Astrocyte (in vitro differentiated cells and primary cell): ENCODE measurements around the gene PSTK. TPM values are rescaled to one million over a fixed set of nuclear protein-coding genes. Genes with fewer than 3 reads are reported as not detected.

Source experiments
- DNase-seq: peaks from one replicate; pipeline ENCODE4 v3.0.0-alpha.2; 2010; ENCODE audit warnings: low read depth
- FAIRE-seq: peaks from 2 replicates; lab custom pipeline; 2011; peaks lifted over from hg19 to GRCh38; lab: Jason Lieb, UNC
- H2AFZ ChIP-seq: 2 replicates; pipeline ENCODE4 v1.6.0; 2012; ENCODE audit warnings: low read depth, low read length, inconsistent platforms
- H3K27ac ChIP-seq: 2 replicates; pipeline ENCODE4 v1.5.1; 2011; ENCODE audit warnings: low read depth, low read length, inconsistent platforms
- H3K27me3 ChIP-seq: 2 replicates; pipeline ENCODE4 v1.6.0; 2011; ENCODE audit warnings: low read length, inconsistent platforms; ENCODE audit not compliant: insufficient read depth
- H3K36me3 ChIP-seq: 2 replicates; pipeline ENCODE4 v1.5.1; 2011; ENCODE audit warnings: low read length, inconsistent platforms; ENCODE audit not compliant: insufficient read depth
- H3K4me1 ChIP-seq: 2 replicates; pipeline ENCODE4 v1.5.1; 2011; ENCODE audit warnings: low read length, inconsistent platforms; ENCODE audit not compliant: insufficient read depth
- H3K4me2 ChIP-seq: 2 replicates; pipeline ENCODE4 v1.6.0; 2012; ENCODE audit warnings: low read length, inconsistent platforms
- H3K4me3 ChIP-seq: 2 replicates; pipeline ENCODE4 v1.5.1; 2011; ENCODE audit warnings: low read depth, mild to moderate bottlenecking, low read length, inconsistent platforms; ENCODE audit not compliant: insufficient read depth
- H3K79me2 ChIP-seq: 2 replicates; pipeline ENCODE4 v1.6.0; 2012; ENCODE audit warnings: mild to moderate bottlenecking, low read length, inconsistent platforms; ENCODE audit not compliant: insufficient read depth
- H3K9ac ChIP-seq: 2 replicates; pipeline ENCODE4 v1.6.0; 2012; ENCODE audit warnings: mild to moderate bottlenecking, low read length, inconsistent platforms
- H3K9me3 ChIP-seq: 2 replicates; pipeline ENCODE4 v1.5.1; 2012; ENCODE audit warnings: low read depth, mild to moderate bottlenecking, low read length, inconsistent platforms; ENCODE audit not compliant: insufficient read depth
- H4K20me1 ChIP-seq: 2 replicates; pipeline ENCODE4 v1.6.0; 2012; ENCODE audit warnings: low read length, inconsistent platforms; ENCODE audit not compliant: insufficient read depth
- H3K27ac Mint-ChIP-seq: one replicate; pipeline ENCODE4 v1.8.0; 2021; ENCODE audit warnings: mild to moderate bottlenecking, mixed read lengths; ENCODE audit not compliant: unreplicated experiment
- H3K27me3 Mint-ChIP-seq: one replicate; pipeline ENCODE4 v1.8.0; 2021; ENCODE audit warnings: low read depth, mixed read lengths; ENCODE audit not compliant: unreplicated experiment
- H3K36me3 Mint-ChIP-seq: one replicate; pipeline ENCODE4 v1.8.0; 2021; ENCODE audit warnings: low read depth, mixed read lengths; ENCODE audit not compliant: unreplicated experiment
- H3K4me1 Mint-ChIP-seq: one replicate; pipeline ENCODE4 v1.8.0; 2021; ENCODE audit warnings: low read depth, mixed read lengths; ENCODE audit not compliant: unreplicated experiment
- H3K4me3 Mint-ChIP-seq: one replicate; pipeline ENCODE4 v1.8.0; 2021; ENCODE audit warnings: mild to moderate bottlenecking, moderate library complexity, mixed read lengths; ENCODE audit not compliant: unreplicated experiment
- H3K9me3 Mint-ChIP-seq: one replicate; pipeline ENCODE4 v1.8.0; 2021; ENCODE audit warnings: mild to moderate bottlenecking, mixed read lengths; ENCODE audit not compliant: unreplicated experiment
- CTCF ChIP-seq: IDR thresholded peaks from 2 replicates; pipeline ENCODE4 v1.5.1; 2011; ENCODE audit warnings: low read depth, mild to moderate bottlenecking, inconsistent platforms, low read length, moderate library complexity; ENCODE audit not compliant: insufficient read depth
- EZH2 ChIP-seq: IDR thresholded peaks from 2 replicates; pipeline ENCODE4 v1.6.1; 2012; ENCODE audit warnings: mild to moderate bottlenecking, low read length, inconsistent platforms; ENCODE audit not compliant: insufficient read depth
- total RNA-seq: library from RNA; stranded (reverse); gene quantifications from 2 replicates; pipeline ENCODE4 v1.2.1, GENCODE V29; 2021

Gene PSTK
- total RNA-seq, 1 donor from 2014 or later, result 4.8 TPM

GRCh38 chr10:123011987-123012386 lies 31.8 kb downstream of the PSTK start:
- Histone ChIP-seq H3K4me3 (no peak overlapping the region), H4K20me1 (peaks cover 13% of the 10 kb centered on the region), H3K27ac (no peak overlapping the region), H3K9me3 (no peaks in the 10 kb centered on the region), H3K4me2 (no peak overlapping the region), H2AFZ (no peak overlapping the region), H3K36me3 (no peaks in the 10 kb centered on the region), H3K9ac (no peak overlapping the region), H3K27me3 (no peaks in the 10 kb centered on the region), H3K79me2 (peaks cover 17% of the 10 kb centered on the region), H3K4me1 (peaks cover 15% of the 10 kb centered on the region)
- Mint-ChIP-seq H3K27me3 (no peaks in the 10 kb centered on the region), H3K9me3 (peaks cover 3% of the 10 kb centered on the region), H3K36me3 (peaks cover 8% of the 10 kb centered on the region), H3K27ac (no peak overlapping the region), H3K4me1 (peaks cover 3% of the 10 kb centered on the region), H3K4me3 (no peak overlapping the region)
- FAIRE-seq (no peak), DNase-seq (no peak)
- TF ChIP-seq EZH2 (no peak), CTCF (no peak)

GRCh38 chr10:123013456-123014419 lies 33.5 kb downstream of the PSTK start:
- Histone ChIP-seq H2AFZ (no peak overlapping the region), H3K27ac (no peak overlapping the region), H3K27me3 (no peaks in the 10 kb centered on the region), H4K20me1 (no peaks in the 10 kb centered on the region), H3K4me2 (no peak overlapping the region), H3K79me2 (no peaks in the 10 kb centered on the region), H3K4me3 (no peak overlapping the region), H3K9ac (no peak overlapping the region), H3K4me1 (peaks cover 7% of the 10 kb centered on the region), H3K36me3 (no peaks in the 10 kb centered on the region), H3K9me3 (no peaks in the 10 kb centered on the region)
- Mint-ChIP-seq H3K27ac (no peak overlapping the region), H3K36me3 (peaks cover 8% of the 10 kb centered on the region), H3K4me1 (no peaks in the 10 kb centered on the region), H3K27me3 (no peaks in the 10 kb centered on the region), H3K9me3 (peaks cover 3% of the 10 kb centered on the region), H3K4me3 (no peak overlapping the region)
- DNase-seq, result no peak
- TF ChIP-seq EZH2 (no peak), CTCF (no peak)
- FAIRE-seq, result no peak

GRCh38 chr10:123014772-123015171 lies 34.6 kb downstream of the PSTK start:
- TF ChIP-seq EZH2 (no peak), CTCF (no peak)
- FAIRE-seq, result no peak

More at GRCh38 chr10:123014772-123015171, 34.6 kb downstream of the PSTK start:
- Histone ChIP-seq H3K4me2 (no peak overlapping the region), H3K4me1 (no peaks in the 10 kb centered on the region), H3K9ac (no peak overlapping the region), H3K79me2 (no peaks in the 10 kb centered on the region), H4K20me1 (no peaks in the 10 kb centered on the region), H3K36me3 (no peaks in the 10 kb centered on the region), H3K27ac (no peak overlapping the region), H2AFZ (no peak overlapping the region), H3K9me3 (no peaks in the 10 kb centered on the region), H3K27me3 (no peaks in the 10 kb centered on the region), H3K4me3 (no peak overlapping the region)
- H3K4me3 Mint-ChIP-seq, result no peak overlapping the region
- no peaks in the 10 kb centered on the region for H3K4me1 Mint-ChIP-seq
- H3K27me3 Mint-ChIP-seq, result no peaks in the 10 kb centered on the region
- no peak overlapping the region for H3K27ac Mint-ChIP-seq
- peaks cover 3% of the 10 kb centered on the region for H3K9me3 Mint-ChIP-seq
- H3K36me3 Mint-ChIP-seq, result peaks cover 8% of the 10 kb centered on the region
- no peak for DNase-seq
